Small intestine (tissue), 7 donors: ENCODE data around the gene CTNNA1. TPM values are rescaled to one million over a fixed set of nuclear protein-coding genes. Genes with fewer than 3 reads are reported as not detected.

Experiments
- DNase-seq, 2 donors: peaks; one replicate each; pipeline versions ENCODE4 v3.0.0 to v3.0.0-alpha.2; 2013
- FAIRE-seq: peaks from 2 replicates; lab custom pipeline; 2012; peaks lifted over from hg19 to GRCh38; lab: Jason Lieb, UNC
- H3K27ac ChIP-seq, 3 donors: one replicate each; pipeline ENCODE4 v1.5.1; 2013; ENCODE audit warnings: low read length in 2 of 3, mild to moderate bottlenecking in 2 of 3, control low read depth in 1 of 3, inconsistent platforms in 1 of 3, low read depth in 1 of 3, moderate library complexity in 1 of 3
- H3K27me3 ChIP-seq, 3 donors: one replicate each; pipeline ENCODE4 v1.6.1; 2013; ENCODE audit warnings: low read length in 3 of 3, inconsistent platforms in 1 of 3; ENCODE audit not compliant: control insufficient read depth in 3 of 3, insufficient read depth in 3 of 3
- H3K36me3 ChIP-seq, 3 donors: one replicate each; pipeline ENCODE4 v1.6.1; 2013; ENCODE audit warnings: low read length in 3 of 3, inconsistent platforms in 1 of 3, low read depth in 1 of 3, mild to moderate bottlenecking in 1 of 3, moderate library complexity in 1 of 3; ENCODE audit not compliant: control insufficient read depth in 3 of 3, insufficient read depth in 2 of 3
- H3K4me1 ChIP-seq, 3 donors: one replicate each; pipeline ENCODE4 v1.6.1; 2013; ENCODE audit warnings: low read length in 2 of 3, inconsistent platforms in 1 of 3, low read depth in 1 of 3, mild to moderate bottlenecking in 1 of 3, moderate library complexity in 1 of 3; ENCODE audit not compliant: control insufficient read depth in 3 of 3, insufficient read depth in 2 of 3
- H3K4me3 ChIP-seq, 3 donors: one replicate each; pipeline ENCODE4 v1.5.1; 2013; ENCODE audit warnings: low read length in 3 of 3, control low read depth in 1 of 3, inconsistent platforms in 1 of 3, low read depth in 1 of 3, mild to moderate bottlenecking in 1 of 3, moderate library complexity in 1 of 3
- H3K9me3 ChIP-seq, 2 donors: one replicate each; pipeline ENCODE4 v1.6.1; 2013; ENCODE audit warnings: low read depth in 1 of 2, low read length in 1 of 2; ENCODE audit not compliant: control insufficient read depth in 2 of 2, insufficient read depth in 1 of 2
- WGBS, 3 donors: extraction: QIAGEN DNeasy Blood & Tissue Kit; methylation state at CpG; one replicate each; pipeline ENCODE4 v1.1.7; 2013; 5-methylcytosine and 5-hydroxymethylcytosine counted together
- polyA plus RNA-seq, 4 donors: library from polyadenylated mRNA; stranded (reverse) in 3 of 4; unstranded in 1 of 4; fragments of 200-250 nt in 3 of 4; fragments of 120-200 nt in 1 of 4; gene quantifications; one replicate each; pipeline versions ENCODE4 v1.2.1 to v1.2.3, GENCODE V29; 2013
- donor health status: healthy with polysubstance abuse.
- donor health status: control.
- donor health status: control.
- donor health status: Bipolar disorder and iron deficiency.
- donor health status: healthy.

CTNNA1 gene
- polyA plus RNA-seq, 4 donors: 145 to 286 (median 196) TPM

DNA sequence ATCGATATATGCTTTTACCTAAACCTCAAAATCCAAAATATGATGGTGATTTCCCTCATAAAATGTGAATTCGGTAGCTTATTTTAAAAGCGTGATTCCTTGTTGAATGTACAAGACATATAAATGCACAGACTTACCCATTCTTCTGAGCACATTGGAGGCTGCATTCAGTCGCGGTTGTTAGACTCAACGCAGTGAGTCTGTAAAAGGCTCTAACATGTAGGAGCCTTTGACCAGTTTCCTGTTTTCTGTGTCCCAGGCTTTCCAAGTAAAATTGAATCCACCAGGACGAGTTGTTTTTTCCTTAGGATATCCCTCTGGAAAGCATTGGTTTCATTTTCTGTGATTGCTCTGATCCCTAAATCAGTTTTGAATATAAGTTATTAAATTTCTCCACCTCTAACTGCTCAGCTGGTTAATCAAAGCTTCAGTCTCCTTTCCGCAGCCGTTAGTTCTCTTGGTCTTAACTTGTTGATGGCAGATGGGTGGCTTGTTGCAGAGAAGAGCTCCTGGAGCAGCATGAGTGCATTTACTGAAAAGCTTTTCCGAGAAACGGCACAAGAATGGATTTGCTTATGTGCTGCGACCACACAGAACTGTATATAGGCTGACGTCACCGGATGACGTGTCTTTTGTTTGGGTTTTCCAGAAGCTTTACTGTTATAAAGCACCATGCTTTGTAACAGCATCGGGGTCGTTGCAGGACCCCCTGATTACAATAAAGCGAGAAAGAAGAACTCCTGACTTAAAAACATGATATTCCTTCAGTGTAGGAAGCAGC, 121.7 kb downstream of the CTNNA1 start, which contains the start of gene LRRTM2:
TSS of gene LRRTM2 (minus strand) at position 565 of the 781 bp plus-strand sequence. CDS start at position 141, 424 bp downstream.
- peak within 1 kb of the TSS in 1 of 3 donors; percentile 64 for H3K27ac ChIP-seq
- peak within 1 kb of the TSS in 1 of 3 donors; percentile 5 for H3K4me3 ChIP-seq
- peak in 1 of 2 donors; percentile 62 for DNase-seq
- FAIRE-seq: no peak
- H3K27me3 ChIP-seq: no peaks in the 10 kb centered on the region
- peaks cover 0 to 4% (median 2%) of the 10 kb centered on the region in 3 donors for H3K4me1 ChIP-seq
- WGBS, 3 donors: 62 to 90% (median 86%) methylated on average over 18 of the region's 18 CpGs
- H3K36me3 ChIP-seq: peaks cover 0 to 6% (median 0%) of the 10 kb centered on the region in 3 donors
- H3K9me3 ChIP-seq: peaks cover 0 to 6% of the 10 kb centered on the region in 2 donors

DNA sequence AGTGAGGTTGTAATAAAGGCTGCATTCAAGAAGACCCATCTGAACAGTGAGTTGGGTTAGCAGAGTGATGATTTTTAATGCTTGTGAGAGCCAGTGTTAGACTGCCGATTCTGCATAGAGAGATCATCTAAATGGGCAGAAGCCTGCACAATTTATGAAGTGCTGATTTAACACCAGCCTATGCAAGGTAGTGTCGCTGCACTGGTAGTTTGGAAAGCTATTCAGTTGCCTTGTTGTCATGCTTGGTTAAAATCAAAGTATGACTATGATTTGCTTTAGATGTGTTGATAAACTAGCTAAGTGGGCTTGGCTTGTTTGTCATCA, 122.3 kb downstream of the CTNNA1 start:
- no peak for FAIRE-seq

DNA sequence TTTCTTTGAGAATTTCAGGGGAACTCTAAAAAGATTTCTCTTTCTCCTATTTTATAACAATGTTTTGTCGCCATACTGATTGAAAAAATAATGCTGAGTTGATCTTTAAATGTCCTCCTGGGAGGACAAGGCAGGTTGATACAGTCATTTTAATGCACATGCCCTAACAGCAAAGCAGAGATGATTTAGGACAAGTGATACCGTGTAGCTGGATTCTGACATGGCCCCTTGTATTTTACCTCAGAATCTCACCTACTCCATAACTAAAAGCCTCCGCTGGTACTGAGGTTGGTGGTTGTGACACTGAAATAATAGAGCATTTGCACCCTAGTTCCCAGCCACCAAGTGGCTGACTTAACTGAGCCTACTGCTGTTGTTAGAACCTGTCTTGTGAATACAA, 122.7 kb downstream of the CTNNA1 start:
- 86 to 96% (median 96%) methylated on average over 3 of the region's 3 CpGs for WGBS, 3 donors
- no peak overlapping the region for H3K4me3 ChIP-seq
- FAIRE-seq: no peak

More for the DNA sequence above, 122.3 kb downstream of the CTNNA1 start:
- H3K4me3 ChIP-seq: peak overlapping the region in 1 of 3 donors; percentile 0
- WGBS, 3 donors: 62 to 87% (median 87%) methylated on average over 2 of the region's 2 CpGs
- H3K27ac ChIP-seq: peak overlapping the region in 1 of 3 donors; percentile 64
- DNase-seq: no peak
- H3K27me3 ChIP-seq: no peaks in the 10 kb centered on the region
- H3K4me1 ChIP-seq: peaks cover 0 to 4% (median 2%) of the 10 kb centered on the region in 3 donors
- peaks cover 0 to 9% (median 0%) of the 10 kb centered on the region in 3 donors for H3K36me3 ChIP-seq
- peaks cover 0 to 6% of the 10 kb centered on the region in 2 donors for H3K9me3 ChIP-seq

DNA sequence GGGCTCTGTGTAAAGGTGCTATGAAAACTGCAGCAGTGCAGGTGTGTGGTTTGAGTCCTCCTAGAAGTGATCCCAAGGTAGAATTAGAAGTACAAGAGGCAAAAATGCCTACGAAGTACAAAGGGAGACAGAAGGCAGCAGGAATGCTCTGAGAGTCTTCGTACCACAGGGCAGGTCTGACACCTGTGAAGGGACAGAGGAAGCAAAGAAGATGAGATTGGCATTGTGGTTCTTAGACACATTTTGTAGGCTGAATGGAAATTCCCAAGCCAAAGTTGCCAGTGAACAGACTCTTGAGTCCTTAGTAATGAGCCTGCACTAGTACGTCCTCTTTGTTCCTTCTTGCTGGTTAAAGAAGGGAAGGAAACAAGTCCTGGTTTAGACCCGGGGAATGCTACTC, 123.6 kb downstream of the CTNNA1 start:
- Histone ChIP-seq H3K27me3 (no peaks in the 10 kb centered on the region), H3K9me3 (peaks cover 0 to 6% of the 10 kb centered on the region in 2 donors), H3K36me3 (peaks cover 0 to 9% (median 0%) of the 10 kb centered on the region in 3 donors), H3K4me1 (peaks cover 0 to 4% (median 2%) of the 10 kb centered on the region in 3 donors), H3K27ac (no peak overlapping the region), H3K4me3 (no peak overlapping the region)
- FAIRE-seq (no peak), DNase-seq (no peak)
- 89 to 98% (median 97%) methylated on average over 4 of the region's 4 CpGs for WGBS, 3 donors

More for the DNA sequence above, 122.7 kb downstream of the CTNNA1 start:
- DNase-seq: no peak
- Histone ChIP-seq H3K27me3 (no peaks in the 10 kb centered on the region), H3K36me3 (peaks cover 0 to 9% (median 0%) of the 10 kb centered on the region in 3 donors), H3K9me3 (peaks cover 0 to 6% of the 10 kb centered on the region in 2 donors), H3K27ac (no peak overlapping the region), H3K4me1 (peaks cover 0 to 4% (median 2%) of the 10 kb centered on the region in 3 donors)

DNA sequence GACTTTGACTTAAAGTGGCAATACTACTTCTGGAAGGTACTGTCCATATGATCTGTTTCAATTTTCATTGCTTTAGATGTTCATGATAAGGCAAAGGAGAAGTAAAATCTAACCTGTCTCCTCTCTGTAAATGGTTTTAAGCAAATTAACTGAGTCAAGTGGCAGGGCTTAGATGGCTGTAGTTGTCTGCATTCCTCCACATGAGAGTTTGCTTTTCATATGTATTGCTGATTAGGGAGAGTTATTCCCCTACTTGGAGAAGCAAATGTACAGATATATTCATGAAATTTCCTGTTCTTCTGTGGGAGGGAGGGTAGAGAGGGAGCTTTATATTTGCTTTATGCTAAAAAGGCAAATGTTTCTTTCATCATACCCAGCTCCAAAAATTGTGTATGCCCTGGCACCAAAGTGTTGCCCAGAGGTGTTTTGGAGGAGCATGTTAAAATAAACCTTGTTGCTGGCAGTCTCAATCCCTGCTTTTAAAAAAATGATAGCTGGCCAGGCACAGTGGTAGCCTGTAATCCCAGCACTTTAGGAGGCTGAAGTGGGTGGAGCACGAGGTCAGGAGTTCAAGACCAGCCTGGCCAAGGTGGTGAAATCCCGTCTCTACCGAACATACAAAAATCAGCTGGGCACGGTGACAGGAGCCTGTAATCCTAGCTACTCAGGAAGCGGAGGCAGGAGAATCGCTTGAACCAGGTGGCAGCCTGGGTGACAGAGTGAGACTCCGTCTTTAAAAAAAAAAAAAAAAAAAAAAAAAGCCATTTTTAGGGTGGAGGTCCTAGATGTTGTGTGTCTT, 125.4 kb downstream of the CTNNA1 start:
- peaks cover 0 to 6% of the 10 kb centered on the region in 2 donors for H3K9me3 ChIP-seq
- DNase-seq (no peak), FAIRE-seq (no peak)
- 88 to 93% (median 90%) methylated on average over 7 of the region's 7 CpGs for WGBS, 3 donors
- no peaks in the 10 kb centered on the region for H3K27me3 ChIP-seq
- H3K4me1 ChIP-seq: peaks cover 0 to 2% (median 0%) of the 10 kb centered on the region in 3 donors
- H3K36me3 ChIP-seq: peaks cover 0 to 9% (median 0%) of the 10 kb centered on the region in 3 donors
- H3K27ac ChIP-seq: no peak overlapping the region
- H3K4me3 ChIP-seq: no peak overlapping the region

DNA sequence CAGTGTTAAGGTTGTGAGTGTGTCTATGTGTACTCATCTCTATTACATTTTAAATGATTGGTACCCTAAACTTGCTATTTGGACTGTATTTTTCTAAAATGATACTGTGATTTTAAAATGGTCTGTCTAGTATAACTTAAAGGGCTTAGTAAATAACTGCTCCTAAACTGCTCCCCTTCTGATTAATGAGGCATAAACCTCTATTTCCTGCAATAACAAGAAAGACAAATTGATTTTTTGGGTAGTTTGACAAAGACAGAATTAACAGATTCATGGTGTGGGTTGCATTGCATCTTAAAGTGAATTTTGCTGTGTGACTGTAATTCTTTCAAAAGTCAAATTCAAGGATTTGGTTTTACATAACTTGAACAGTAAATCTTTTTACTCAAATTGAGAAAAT, 130.0 kb downstream of the CTNNA1 start:
- peaks cover 0 to 6% (median 6%) of the 10 kb centered on the region in 3 donors for H3K36me3 ChIP-seq
- DNase-seq (no peak), FAIRE-seq (no peak)
- no peaks in the 10 kb centered on the region for H3K9me3 ChIP-seq
- no peaks in the 10 kb centered on the region for H3K27me3 ChIP-seq
- H3K4me3 ChIP-seq: no peak overlapping the region
- H3K4me1 ChIP-seq: no peaks in the 10 kb centered on the region
- no peak overlapping the region for H3K27ac ChIP-seq

DNA sequence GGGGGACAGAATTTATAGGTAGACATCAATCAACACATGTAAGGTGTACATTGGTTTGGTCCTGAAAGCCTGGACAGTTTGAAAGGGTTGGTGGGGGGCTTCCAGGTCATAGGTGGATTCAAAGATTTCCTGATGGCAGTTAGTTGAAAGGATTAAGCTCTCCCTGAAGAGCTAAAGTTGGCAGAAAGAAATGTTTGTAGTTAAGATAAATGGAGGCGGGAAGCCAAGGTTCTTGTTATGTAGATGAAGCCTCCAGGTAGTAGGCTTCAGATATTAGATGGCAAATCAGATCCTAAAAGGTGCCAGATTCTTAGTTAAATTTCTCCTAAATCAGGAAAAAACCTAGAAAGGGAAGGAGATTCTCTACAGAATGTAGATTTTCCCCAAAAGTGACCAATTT, 130.9 kb downstream of the CTNNA1 start:
- H3K36me3 ChIP-seq: peaks cover 3 to 14% (median 9%) of the 10 kb centered on the region in 3 donors
- no peak for DNase-seq
- H3K27me3 ChIP-seq: no peaks in the 10 kb centered on the region
- no peaks in the 10 kb centered on the region for H3K4me1 ChIP-seq
- H3K4me3 ChIP-seq: no peak overlapping the region
- H3K9me3 ChIP-seq: no peaks in the 10 kb centered on the region
- WGBS, 3 donors: 95 to 100% (median 95%) methylated on average over 1 of the region's 1 CpG
- no peak for FAIRE-seq
- H3K27ac ChIP-seq: no peak overlapping the region

DNA sequence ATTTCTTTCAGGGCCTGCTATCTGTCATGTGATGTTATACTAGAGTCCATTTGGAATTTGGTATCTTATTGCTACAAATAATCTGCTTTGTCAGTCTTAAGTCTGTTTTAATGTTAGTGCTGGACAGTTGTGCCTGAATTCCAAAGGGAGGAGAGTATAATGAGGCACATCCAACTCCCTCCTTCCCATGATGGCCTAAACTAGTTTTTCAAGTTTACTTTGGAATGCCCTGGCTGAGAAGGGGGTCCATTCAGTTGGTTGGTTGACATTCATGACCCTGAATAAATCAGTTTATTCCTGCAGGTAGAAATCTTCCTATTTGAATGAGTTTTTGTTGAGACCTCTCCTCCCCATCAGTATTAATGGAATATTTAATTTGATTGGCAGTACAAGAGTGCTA, 131.3 kb downstream of the CTNNA1 start:
- no peaks in the 10 kb centered on the region for H3K4me1 ChIP-seq
- FAIRE-seq: no peak

More for the DNA sequence above, 131.3 kb downstream of the CTNNA1 start:
- H3K36me3 ChIP-seq: peaks cover 7 to 18% (median 14%) of the 10 kb centered on the region in 3 donors
- no peaks in the 10 kb centered on the region for H3K9me3 ChIP-seq
- no peak overlapping the region for H3K27ac ChIP-seq
- H3K4me3 ChIP-seq: no peak overlapping the region
- no peak for DNase-seq
- H3K27me3 ChIP-seq: no peaks in the 10 kb centered on the region
